GM18951 (cell line): ENCODE data around the gene PRADC1.
"Not testable (repeated sequence)": the region's sequence is repeated elsewhere in the genome, so short reads cannot be mapped to it uniquely, and the experiment has no call there.

ENCODE experiments used
- POLR2A ChIP-seq: IDR thresholded peaks from 4 replicates; pipeline ENCODE4 v1.6.1; 2011; ENCODE audit warnings: mild to moderate bottlenecking; ENCODE audit not compliant: insufficient read length, insufficient read depth; ENCODE audit errors: extremely low read depth
- in situ Hi-C: fragments of 300-500 bp; cut with MboI; formaldehyde crosslinking; loops from one replicate; pipeline ENCODE4 v1.12.0; 2022; ENCODE audit warnings: low sequenced_read_pairs, mixed read lengths, inconsistent platforms; ENCODE audit not compliant: unreplicated experiment

PRADC1 gene

DNA sequence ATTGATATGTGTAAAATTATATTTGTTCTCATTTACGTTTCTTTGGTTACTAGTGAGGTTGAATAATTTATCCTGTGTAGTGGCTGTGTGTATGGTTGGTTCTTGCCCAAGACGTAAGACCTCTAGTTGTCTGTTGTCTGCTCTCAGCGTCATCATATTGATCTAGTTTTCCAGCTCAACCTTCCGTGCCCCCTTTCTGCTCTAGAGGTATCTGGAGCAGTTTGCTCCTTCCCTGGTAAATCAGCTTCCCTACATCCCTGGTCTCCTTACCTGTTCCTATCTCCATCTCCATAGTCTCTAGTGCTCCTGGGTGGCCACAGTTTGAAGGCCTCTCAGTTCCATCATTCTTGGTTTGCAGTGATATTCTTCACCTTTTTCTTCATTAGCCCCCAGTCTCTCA, 17.8 kb downstream of the PRADC1 start:
- TF ChIP-seq POLR2A = no peak
- in situ Hi-C loops = no loop called here

DNA sequence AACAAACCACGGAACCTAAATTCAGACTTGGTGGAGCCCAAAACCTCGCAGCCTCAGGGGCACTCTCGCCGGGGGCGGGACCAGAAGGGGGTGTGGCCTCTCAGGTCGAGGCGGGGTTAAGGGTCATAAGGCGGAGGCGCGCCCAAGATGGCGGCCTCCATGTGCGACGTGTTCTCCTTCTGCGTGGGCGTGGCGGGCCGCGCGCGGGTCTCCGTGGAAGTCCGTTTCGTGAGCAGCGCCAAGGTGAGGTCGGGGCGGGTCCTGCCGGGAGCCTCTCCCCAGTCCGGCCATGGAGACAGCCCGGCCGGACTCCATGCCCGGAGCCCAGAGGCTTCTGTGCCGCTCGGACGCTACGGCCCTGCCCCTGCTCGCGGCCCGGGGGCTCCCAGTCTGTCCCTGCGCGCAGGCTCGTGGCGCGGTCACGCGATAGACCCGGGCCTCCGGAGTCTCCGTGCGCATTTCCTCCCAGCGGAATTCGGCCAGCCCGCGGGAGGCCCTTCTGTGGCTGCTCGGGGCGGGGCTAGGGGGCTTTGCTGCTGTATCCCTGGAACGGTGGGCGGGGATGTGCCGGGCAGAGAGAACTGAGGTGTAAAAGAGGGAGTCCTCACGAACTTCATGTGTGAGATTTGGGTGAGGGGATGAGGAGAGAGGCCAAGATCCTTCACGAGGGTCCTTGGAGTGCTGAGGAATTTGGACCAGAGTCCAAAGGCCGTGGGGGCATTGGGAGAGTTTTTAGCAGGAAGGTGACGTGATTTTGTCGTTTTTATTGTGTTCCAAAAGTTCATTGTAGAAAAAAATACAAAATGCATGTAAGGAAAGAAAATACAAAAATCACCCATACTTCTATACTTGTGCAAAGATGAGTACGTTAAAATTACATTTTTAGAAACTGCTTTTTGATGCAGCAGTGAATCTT, 18.7 kb downstream of the PRADC1 start, which contains the start of gene SMYD5:
Gene SMYD5 (plus strand): TSS at position 126 of the 916 bp plus-strand sequence. CDS start 22 bp downstream, at position 148.
- TF ChIP-seq POLR2A = peak; percentile 76
- in situ Hi-C loops = no loop called here

DNA sequence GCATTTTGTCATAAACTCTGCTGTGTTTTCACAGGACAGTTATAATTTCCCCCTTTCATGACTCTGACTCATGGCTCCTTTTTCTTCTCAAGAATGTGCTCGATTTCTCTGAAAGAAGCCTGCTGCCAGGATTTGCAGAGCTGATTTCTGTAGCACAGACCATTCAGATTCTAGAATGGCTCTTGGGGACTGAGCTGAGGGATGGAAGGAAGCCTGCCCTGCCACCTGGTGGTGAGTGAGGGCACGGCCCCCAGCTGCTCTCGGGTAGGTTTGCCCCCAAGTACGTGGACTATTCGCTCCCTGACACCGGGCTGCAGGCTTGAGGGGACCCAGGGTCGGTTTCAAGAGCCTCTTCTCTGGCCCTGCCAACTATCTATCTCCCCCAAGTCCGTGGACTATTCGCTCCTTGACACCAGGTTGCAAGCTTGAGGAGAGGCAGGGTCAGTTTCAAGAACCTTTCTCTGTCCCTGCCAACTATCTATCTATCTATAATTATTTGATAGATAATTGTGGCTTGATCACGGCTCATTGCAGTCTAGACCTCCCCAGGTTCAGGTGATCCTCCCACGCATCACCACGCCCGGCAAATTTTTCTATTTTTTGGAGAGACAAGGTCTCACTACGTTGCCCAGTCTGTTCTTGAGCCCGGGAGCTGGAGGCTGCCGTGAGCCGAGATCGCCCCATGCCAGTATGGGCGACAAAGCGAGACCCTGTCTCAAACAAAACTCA, 20.4 kb downstream of the PRADC1 start:
- no peak for TF ChIP-seq POLR2A
- in situ Hi-C loops = no loop called here

DNA sequence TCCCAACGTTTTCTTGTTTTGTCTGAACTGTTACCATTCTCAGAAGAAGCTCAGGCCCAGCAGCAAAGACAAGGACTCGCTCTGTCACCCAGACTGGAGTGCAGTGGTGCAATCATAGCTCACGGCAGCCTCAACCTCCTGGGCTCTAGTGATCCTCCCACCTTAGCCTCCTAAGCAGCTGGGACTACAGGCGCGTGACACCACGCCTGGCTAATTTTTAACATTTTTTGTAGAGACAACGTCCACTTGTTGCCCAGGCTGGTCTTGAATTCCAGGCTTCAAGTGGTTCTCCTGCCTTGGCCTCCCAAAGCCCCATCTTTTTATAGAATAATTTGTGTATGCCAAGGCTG, 21.0 kb downstream of the PRADC1 start:
- in situ Hi-C loops = no loop called here
- TF ChIP-seq POLR2A = no peak

DNA sequence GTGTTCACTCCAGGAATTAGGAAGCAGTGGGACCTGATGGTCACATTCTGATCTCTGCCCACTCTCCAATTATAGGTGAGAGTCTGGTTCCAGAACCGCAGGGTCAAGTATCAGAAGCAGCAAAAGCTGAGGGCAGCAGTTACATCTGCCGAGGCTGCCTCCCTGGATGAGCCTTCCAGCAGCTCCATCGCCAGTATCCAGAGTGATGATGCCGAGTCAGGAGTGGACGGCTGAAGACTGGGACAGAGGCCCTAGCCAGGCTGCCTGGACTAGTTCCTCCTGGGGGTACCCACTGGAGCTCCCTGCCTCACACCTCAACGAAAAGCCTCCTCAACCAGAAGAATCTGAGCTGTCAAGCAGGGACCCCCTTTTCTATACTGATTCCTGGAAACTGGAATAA, 22.3 kb downstream of the PRADC1 start:
- in situ Hi-C loops = no loop called here
- no peak for TF ChIP-seq POLR2A

DNA sequence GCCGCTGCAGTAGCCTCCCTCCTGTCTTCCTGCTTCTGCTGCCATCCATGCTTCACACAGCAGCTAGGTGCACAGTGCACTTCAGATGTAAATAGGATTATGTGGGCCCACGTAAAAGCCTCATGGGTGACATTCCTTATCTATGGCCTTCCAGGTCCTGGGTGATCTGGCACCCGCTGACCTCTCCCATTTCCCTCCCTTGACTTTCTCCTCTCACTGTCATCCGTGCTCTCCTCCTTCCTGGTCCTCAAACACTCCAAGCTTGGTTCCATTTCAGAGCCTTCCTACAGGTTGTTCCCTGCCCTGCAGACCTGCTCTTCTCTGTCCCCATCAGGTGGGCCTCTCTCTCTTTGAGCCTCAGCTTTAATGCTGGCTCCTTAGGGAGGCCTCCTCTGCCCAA, 23.0 kb downstream of the PRADC1 start:
- no peak for TF ChIP-seq POLR2A
- in situ Hi-C loops = no loop called here

DNA sequence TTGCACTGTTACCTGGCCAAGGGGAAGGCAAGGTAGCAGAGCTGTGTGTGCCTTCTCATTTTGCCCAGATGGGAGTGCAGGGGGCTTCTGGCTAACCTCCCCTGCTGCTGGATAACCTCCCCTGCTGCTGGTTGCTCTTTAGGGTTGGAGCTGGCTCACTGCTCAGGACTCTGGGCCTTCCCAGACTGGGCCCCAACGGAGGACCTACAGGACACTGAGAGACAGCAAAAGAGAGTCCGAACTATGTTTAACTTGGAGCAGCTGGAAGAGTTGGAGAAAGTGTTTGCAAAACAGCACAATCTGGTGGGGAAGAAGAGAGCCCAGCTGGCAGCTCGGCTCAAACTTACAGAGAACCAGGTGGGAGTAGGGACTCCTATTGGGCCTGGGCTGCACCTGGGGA, 24.8 kb downstream of the PRADC1 start:
- in situ Hi-C loops = no loop called here
- no peak for TF ChIP-seq POLR2A

DNA sequence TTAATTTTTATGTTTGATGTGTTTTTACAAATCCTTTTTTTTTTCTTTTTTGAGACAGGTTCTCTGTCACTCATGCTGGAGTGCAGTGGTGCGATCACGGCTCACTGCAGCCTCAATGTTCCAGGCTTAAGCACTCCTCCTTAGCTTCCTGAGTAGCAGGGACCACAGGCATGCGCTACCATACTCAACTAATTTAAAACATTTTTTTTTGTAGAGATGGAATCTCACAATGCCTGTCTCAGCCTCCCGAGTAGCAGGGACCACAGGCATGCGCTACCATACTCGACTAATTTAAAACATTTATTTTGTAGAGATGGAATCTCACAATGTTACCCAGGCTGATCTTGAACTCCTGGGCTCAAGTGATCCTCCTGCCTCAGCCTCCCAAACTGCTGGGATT, 27.4 kb downstream of the PRADC1 start:
- in situ Hi-C loops = no loop called here
- TF ChIP-seq POLR2A = no peak

DNA sequence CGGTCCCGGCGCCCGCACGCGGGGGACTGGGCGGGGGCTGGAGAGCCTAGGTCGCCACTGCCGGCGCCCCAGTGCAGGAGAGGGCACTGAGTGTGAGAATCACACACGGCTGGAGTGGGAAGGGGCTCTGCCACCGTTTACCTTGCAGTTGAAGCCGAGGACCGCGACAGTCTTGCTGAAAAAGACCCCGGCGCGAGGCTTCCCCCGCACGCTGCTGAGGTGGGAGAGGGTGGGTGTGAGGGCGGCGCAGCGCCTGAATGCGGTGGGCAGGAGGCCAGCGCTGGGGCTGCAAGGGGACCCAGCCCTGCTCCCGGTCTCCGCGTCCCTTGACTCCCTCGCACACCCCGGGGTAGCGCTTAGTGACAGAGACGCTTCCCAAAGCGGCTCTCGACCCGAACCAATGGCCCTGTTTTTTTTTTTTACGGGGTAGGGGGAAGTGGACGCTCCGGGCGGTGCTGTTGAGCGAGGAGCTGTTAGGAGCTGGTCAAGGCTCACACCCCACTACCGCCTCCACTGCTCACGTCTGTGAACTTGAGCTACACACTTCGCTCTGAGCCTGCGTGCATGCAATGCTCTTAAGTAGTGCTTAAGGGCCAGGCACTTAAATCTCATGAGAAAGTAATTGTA, 29.9 kb downstream of the PRADC1 start:
- TF ChIP-seq POLR2A = no peak
- in situ Hi-C loops = no loop called here

DNA sequence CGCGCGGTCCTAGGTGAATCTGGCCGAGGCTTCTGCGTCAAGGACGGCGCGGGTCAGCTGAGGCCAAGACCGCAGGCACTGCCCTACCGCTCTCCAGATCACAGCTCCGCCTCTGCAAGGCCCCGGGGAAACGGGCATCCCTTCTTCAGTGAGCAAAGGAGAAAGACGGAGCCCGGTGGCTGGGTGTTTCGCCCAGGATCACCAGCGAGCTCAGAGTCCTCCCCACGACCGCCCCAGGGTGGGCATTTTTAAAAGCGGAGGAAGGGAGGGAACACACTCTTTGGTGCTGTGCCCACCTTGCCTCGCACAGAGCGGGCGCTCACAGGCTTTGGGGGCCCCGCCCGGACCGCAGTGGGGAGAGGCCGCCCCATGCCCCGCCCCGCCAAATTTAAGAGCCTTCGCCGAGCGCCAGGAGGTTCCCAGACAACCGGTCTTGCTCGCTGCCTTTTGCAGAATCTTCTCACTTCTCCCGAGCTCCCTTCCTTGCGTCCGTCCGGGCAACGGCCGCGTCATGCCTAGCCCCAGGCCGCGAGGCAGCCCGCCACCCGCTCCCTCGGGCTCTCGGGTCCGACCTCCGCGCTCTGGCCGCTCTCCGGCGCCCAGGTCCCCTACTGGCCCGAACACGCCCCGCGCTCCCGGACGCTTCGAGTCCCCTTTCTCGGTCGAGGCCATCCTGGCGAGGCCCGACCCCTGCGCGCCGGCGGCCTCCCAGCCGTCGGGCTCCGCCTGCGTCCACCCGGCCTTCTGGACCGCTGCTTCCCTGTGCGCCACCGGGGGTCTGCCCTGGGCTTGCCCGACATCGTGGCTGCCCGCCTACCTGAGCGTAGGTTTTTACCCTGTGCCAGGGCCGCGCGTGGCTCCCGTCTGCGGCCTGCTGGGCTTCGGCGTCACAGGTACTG, 30.6 kb downstream of the PRADC1 start, which contains the start of gene NOTO:
Gene NOTO (plus strand): TSS at position 419 of the 899 bp plus-strand sequence. CDS start 93 bp downstream, at position 512.
- TF ChIP-seq POLR2A = no peak
- in situ Hi-C loops = no loop called here

DNA sequence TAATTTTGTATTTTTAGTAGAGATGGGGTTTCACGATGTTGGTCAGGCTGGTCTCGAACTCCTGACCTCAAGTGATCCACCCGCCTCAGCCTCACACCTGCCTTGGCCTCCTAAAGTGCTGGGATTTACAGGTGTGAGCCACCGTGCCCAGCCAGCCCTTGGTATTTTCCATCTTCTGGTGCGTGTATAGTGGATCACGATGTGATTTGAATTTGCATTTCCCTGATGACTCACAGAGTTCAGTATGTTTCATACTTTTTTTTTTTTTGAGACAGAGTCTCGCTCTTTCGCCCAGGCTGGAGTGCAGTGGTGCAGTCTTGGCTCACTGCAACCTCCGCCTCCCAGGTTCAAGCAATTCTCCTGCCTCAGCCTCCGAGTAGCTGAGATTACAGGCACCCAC, 32.8 kb downstream of the PRADC1 start:
- in situ Hi-C loops = not testable (repeated sequence)

DNA sequence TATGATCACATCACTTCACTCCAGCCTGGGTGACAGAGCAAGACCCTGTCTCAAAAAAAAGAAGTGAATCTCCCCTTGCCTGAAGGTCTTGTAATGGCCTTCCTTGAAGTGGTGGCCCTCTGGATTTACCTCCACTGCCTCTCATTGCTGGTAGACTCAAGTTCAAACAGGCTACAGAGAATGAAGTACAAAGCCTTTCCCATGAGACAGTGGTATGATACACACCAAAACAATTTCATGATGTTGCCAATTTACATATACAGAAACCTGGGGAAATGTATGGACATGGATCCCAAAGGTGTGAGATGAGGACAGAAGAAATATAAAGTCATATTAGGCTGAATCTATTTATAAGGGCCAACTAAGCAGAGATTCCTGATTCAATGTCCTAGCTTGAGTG, 35.5 kb downstream of the PRADC1 start:
- in situ Hi-C loops = no loop called here
- TF ChIP-seq POLR2A = no peak
